MM.1S (cell line): ENCODE results near the gene EEPD1.

Source experiments
- DNase-seq: peaks from one replicate; pipeline ENCODE4 v3.0.0-alpha.2; 2015
- H2AFZ ChIP-seq: fragments of 300-600 bp; sonication (generic); 2 replicates; pipeline ENCODE4 v1.6.0; 2016; ENCODE audit warnings: antibody characterized with exemption, low read length
- H3F3A ChIP-seq: fragments of 300-600 bp; sonication (generic); 2 replicates; pipeline ENCODE4 v1.6.1; 2016; ENCODE audit warnings: mild to moderate bottlenecking, antibody characterized with exemption, low read length, moderate library complexity, mixed read lengths; ENCODE audit not compliant: insufficient read depth
- H3K27ac ChIP-seq: fragments of 300-600 bp; sonication (generic); 2 replicates; pipeline ENCODE4 v1.5.1; 2016; ENCODE audit warnings: mild to moderate bottlenecking, low read length
- H3K27me3 ChIP-seq: fragments of 300-600 bp; sonication (generic); replicated peaks from 2 replicates; pipeline ENCODE4 v1.6.0; 2016; ENCODE audit warnings: low read length; ENCODE audit not compliant: insufficient read depth
- H3K36me3 ChIP-seq: fragments of 300-600 bp; sonication (generic); replicated peaks from 2 replicates; pipeline ENCODE4 v1.6.1; 2016; ENCODE audit warnings: mild to moderate bottlenecking, low read length, mixed read lengths; ENCODE audit not compliant: insufficient read depth
- H3K4me1 ChIP-seq: fragments of 300-600 bp; sonication (generic); 2 replicates; pipeline ENCODE4 v1.6.1; 2016; ENCODE audit warnings: low read length, mixed read lengths
- H3K4me2 ChIP-seq: fragments of 300-600 bp; sonication (generic); 2 replicates; pipeline ENCODE4 v1.6.0; 2016; ENCODE audit warnings: low read depth, low read length
- H3K4me3 ChIP-seq: fragments of 300-600 bp; sonication (generic); 2 replicates; pipeline ENCODE4 v1.5.1; 2016; ENCODE audit warnings: low read length, mixed read lengths
- H3K79me2 ChIP-seq: fragments of 300-600 bp; sonication (generic); 2 replicates; pipeline ENCODE4 v1.6.1; 2016; ENCODE audit warnings: mixed run types, low read length, mixed read lengths
- H3K9ac ChIP-seq: fragments of 300-600 bp; sonication (generic); 2 replicates; pipeline ENCODE4 v1.6.1; 2016; ENCODE audit warnings: low read length, mixed read lengths
- H3K9me2 ChIP-seq: fragments of 300-600 bp; sonication (generic); replicated peaks from 2 replicates; pipeline ENCODE4 v1.6.1; 2016; ENCODE audit warnings: mild to moderate bottlenecking, low read length, mixed read lengths; ENCODE audit not compliant: insufficient read depth
- H3K9me3 ChIP-seq: fragments of 300-600 bp; sonication (generic); replicated peaks from 2 replicates; pipeline ENCODE4 v1.6.1; 2016; ENCODE audit warnings: mild to moderate bottlenecking, low read length, mixed read lengths; ENCODE audit not compliant: insufficient read depth
- H4K20me1 ChIP-seq: fragments of 300-600 bp; sonication (generic); 2 replicates; pipeline ENCODE4 v1.6.1; 2016; ENCODE audit warnings: mild to moderate bottlenecking, low read length, moderate library complexity, mixed read lengths; ENCODE audit not compliant: insufficient read depth
- CTCF ChIP-seq: fragments of 300-600 bp; sonication (generic); IDR thresholded peaks from 2 replicates; pipeline ENCODE4 v1.5.1; 2016; ENCODE audit warnings: antibody characterized with exemption, low read length, mixed read lengths
- EZH2 ChIP-seq: fragments of 300-600 bp; sonication (generic); optimal IDR thresholded peaks from 2 replicates; pipeline ENCODE3; 2017; ENCODE audit warnings: low read depth, mild to moderate bottlenecking, antibody characterized with exemption, low read length, mixed read lengths
- EZH2phosphoT487 ChIP-seq: fragments of 300-600 bp; sonication (generic); IDR thresholded peaks from 2 replicates; pipeline ENCODE4 v1.6.1; 2018; ENCODE audit warnings: antibody characterized with exemption, low read length

Gene EEPD1

DNA sequence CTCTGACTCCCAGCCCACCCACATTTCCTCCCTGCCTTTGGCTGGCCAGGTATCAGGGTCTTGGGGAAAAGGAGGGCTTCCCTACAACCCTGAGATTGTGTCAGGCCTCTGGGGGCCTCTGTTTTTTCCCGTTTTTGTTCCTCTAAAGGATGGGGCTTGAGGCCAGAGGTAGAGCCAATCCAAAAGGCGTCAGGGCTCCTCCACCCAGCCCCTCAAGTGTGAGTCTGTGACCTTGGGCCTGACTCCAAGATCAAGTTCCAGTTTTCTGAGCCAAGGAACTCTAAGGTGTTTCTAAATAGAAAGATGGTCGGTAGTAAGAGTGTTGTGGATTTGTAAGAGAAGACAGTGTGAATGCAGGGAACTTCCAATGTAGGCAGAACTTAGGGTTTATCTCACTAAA is 6.6 kb downstream of the EEPD1 start:
- no peak overlapping the region for H3K9ac ChIP-seq
- no peak overlapping the region for H3K4me3 ChIP-seq
- no peaks in the 10 kb centered on the region for H4K20me1 ChIP-seq
- no peak overlapping the region for H3K27ac ChIP-seq
- H3K9me2 ChIP-seq, result no peaks in the 10 kb centered on the region
- H3K4me1 ChIP-seq, result no peaks in the 10 kb centered on the region
- H3K79me2 ChIP-seq, result no peaks in the 10 kb centered on the region
- no peaks in the 10 kb centered on the region for H3F3A ChIP-seq
- H3K36me3 ChIP-seq, result no peaks in the 10 kb centered on the region
- no peak overlapping the region for H3K4me2 ChIP-seq
- no peak for TF ChIP-seq EZH2
- TF ChIP-seq CTCF, result no peak
- H3K9me3 ChIP-seq, result no peaks in the 10 kb centered on the region
- H3K27me3 ChIP-seq, result no peaks in the 10 kb centered on the region
- no peak overlapping the region for H2AFZ ChIP-seq
- DNase-seq, result no peak

DNA sequence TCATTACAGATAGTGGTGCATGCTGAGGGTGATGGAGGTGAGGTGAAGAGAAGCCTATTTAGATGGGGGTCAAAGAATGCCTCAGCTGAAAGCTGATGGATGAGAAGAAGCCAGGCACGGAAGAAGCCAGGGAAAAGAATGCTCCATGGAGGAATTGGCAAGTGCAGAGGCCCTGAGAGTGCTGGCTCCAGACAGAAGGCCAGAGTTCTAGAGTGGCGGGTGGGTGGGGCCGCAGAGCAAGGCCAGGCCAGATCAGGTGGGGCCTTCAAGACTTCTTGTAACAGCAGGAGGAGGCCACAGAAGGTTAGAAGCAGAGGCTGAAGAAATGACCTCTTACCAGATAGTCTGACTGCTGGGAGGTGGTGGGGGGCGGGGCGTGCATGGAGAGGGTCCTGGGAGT is 7.3 kb downstream of the EEPD1 start:
- Histone ChIP-seq H3K27me3 (no peaks in the 10 kb centered on the region), H4K20me1 (no peaks in the 10 kb centered on the region), H3K27ac (no peak overlapping the region), H3K79me2 (no peaks in the 10 kb centered on the region), H3K9ac (no peak overlapping the region), H3K4me3 (no peak overlapping the region), H3K4me2 (no peak overlapping the region), H3F3A (no peaks in the 10 kb centered on the region), H3K4me1 (no peaks in the 10 kb centered on the region), H2AFZ (no peak overlapping the region), H3K36me3 (no peaks in the 10 kb centered on the region), H3K9me2 (no peaks in the 10 kb centered on the region), H3K9me3 (no peaks in the 10 kb centered on the region)
- TF ChIP-seq EZH2 (no peak), EZH2phosphoT487 (no peak), CTCF (no peak)
- no peak for DNase-seq

GRCh38 chr7:36161996-36162395 is 8.9 kb downstream of the EEPD1 start:
- no peak for DNase-seq
- H3F3A ChIP-seq, result no peaks in the 10 kb centered on the region
- H3K9ac ChIP-seq, result no peak overlapping the region
- H3K9me3 ChIP-seq, result no peaks in the 10 kb centered on the region
- H4K20me1 ChIP-seq, result no peaks in the 10 kb centered on the region
- no peaks in the 10 kb centered on the region for H3K9me2 ChIP-seq
- H2AFZ ChIP-seq, result no peak overlapping the region
- H3K4me3 ChIP-seq, result no peak overlapping the region
- H3K4me2 ChIP-seq, result no peak overlapping the region
- H3K4me1 ChIP-seq, result no peaks in the 10 kb centered on the region
- H3K36me3 ChIP-seq, result no peaks in the 10 kb centered on the region
- TF ChIP-seq EZH2 (no peak), CTCF (no peak), EZH2phosphoT487 (no peak)
- H3K79me2 ChIP-seq, result no peaks in the 10 kb centered on the region
- H3K27ac ChIP-seq, result no peak overlapping the region
- H3K27me3 ChIP-seq, result no peaks in the 10 kb centered on the region

GRCh38 chr7:36165059-36165458 is 12.0 kb downstream of the EEPD1 start:
- H3F3A ChIP-seq, result no peaks in the 10 kb centered on the region
- H3K9me3 ChIP-seq, result no peaks in the 10 kb centered on the region
- no peak overlapping the region for H3K9ac ChIP-seq
- H3K27me3 ChIP-seq, result no peaks in the 10 kb centered on the region
- H3K4me2 ChIP-seq, result no peak overlapping the region
- no peak overlapping the region for H3K27ac ChIP-seq
- no peak overlapping the region for H2AFZ ChIP-seq
- no peaks in the 10 kb centered on the region for H3K4me1 ChIP-seq
- TF ChIP-seq EZH2phosphoT487, result no peak
- no peak for TF ChIP-seq EZH2
- no peak for TF ChIP-seq CTCF
- H3K9me2 ChIP-seq, result no peaks in the 10 kb centered on the region
- no peaks in the 10 kb centered on the region for H3K79me2 ChIP-seq
- no peak overlapping the region for H3K4me3 ChIP-seq
- no peaks in the 10 kb centered on the region for H4K20me1 ChIP-seq
- no peak for DNase-seq
- no peaks in the 10 kb centered on the region for H3K36me3 ChIP-seq
